Panc1 (cell line): ENCODE results near the gene DTNBP1. TPM values are rescaled to one million over a fixed set of nuclear protein-coding genes. Genes with fewer than 3 reads are reported as not detected.

ENCODE experiments used
- ATAC-seq: fragments of 200-7000 bp; cut with Tn5 transposase; 2 replicates; pipeline ENCODE4 v1.9.1; 2020; ENCODE audit warnings: mild to moderate bottlenecking, moderate library complexity
- BruUV-seq: library from RNA; stranded (reverse); fragments of 400-500 nt; replicated peaks from 2 replicates; lab custom pipeline; 2021; lab: Mats Ljungman, UMichigan
- CTCF ChIA-PET: fragments of 300-600 bp; sonication (Branson Sonifier 250); formaldehyde crosslinking; loops from one replicate; lab custom pipeline; 2022; ENCODE audit warnings: antibody characterized with exemption; lab: Charles Lee
- POLR2A ChIA-PET: fragments of 300-600 bp; sonication (Branson Sonifier 250); formaldehyde crosslinking; loops from one replicate; lab custom pipeline; 2022; ENCODE audit warnings: antibody characterized with exemption; lab: Charles Lee
- DNase-seq: peaks from one replicate; pipeline ENCODE4 v3.0.0-alpha.2; 2010; ENCODE audit warnings: low read depth, low spot score
- H3K27ac ChIP-seq: 2 replicates; pipeline ENCODE4 v1.5.1; 2011; ENCODE audit warnings: mild to moderate bottlenecking, low read length, inconsistent platforms
- H3K27me3 ChIP-seq: fragments of 200-500 bp; sonication (Bioruptor generic); 2 replicates; pipeline ENCODE4 v1.6.0; 2014; ENCODE audit warnings: low read length, inconsistent platforms; ENCODE audit not compliant: control insufficient read depth, insufficient read depth
- H3K36me3 ChIP-seq: fragments of 200-500 bp; sonication (Bioruptor generic); 2 replicates; pipeline ENCODE4 v1.5.1; 2014; ENCODE audit warnings: inconsistent platforms, mild to moderate bottlenecking, low read length, moderate library complexity; ENCODE audit not compliant: control insufficient read depth, insufficient read depth
- H3K4me1 ChIP-seq: 2 replicates; pipeline ENCODE4 v1.5.1; 2011; ENCODE audit warnings: inconsistent platforms, mild to moderate bottlenecking, low read length, moderate library complexity; ENCODE audit not compliant: control insufficient read depth, insufficient read depth
- H3K4me3 ChIP-seq, 2 experiments: 2 replicates each; pipeline ENCODE4 v1.5.1; 2011 to 2012; ENCODE audit warnings: low read depth in 2 of 2, low read length in 2 of 2, mild to moderate bottlenecking in 2 of 2, inconsistent platforms in 1 of 2, moderate library complexity in 1 of 2
- H3K9me3 ChIP-seq: fragments of 200-500 bp; sonication (Bioruptor generic); 2 replicates; pipeline ENCODE4 v1.5.1; 2014; ENCODE audit warnings: low read depth, mild to moderate bottlenecking, inconsistent platforms, low read length, moderate library complexity; ENCODE audit not compliant: control insufficient read depth, insufficient read depth
- POLR2AphosphoS5 ChIP-seq: IDR thresholded peaks from 2 replicates; pipeline ENCODE4 v1.6.1; 2012; ENCODE audit warnings: mild to moderate bottlenecking, low read depth, low read length, moderate library complexity
- SIN3A ChIP-seq: IDR thresholded peaks from 2 replicates; pipeline ENCODE4 v1.6.1; 2012; ENCODE audit warnings: low read depth, mild to moderate bottlenecking, low read length, moderate library complexity, borderline replicate concordance; ENCODE audit not compliant: insufficient read depth
- TCF7L2 ChIP-seq: IDR thresholded peaks from 2 replicates; pipeline ENCODE4 v1.6.1; 2011; ENCODE audit warnings: mild to moderate bottlenecking, low read depth, low read length, inconsistent platforms
- in situ Hi-C: cut with HindIII; loops from 2 replicates; pipeline ENCODE4 v1.10.0; 2016; ENCODE audit warnings: low sequenced_read_pairs, low pct_unique_long_range_greater_than_20kb
- intact Hi-C: fragments of 100-400 bp; cut with micrococcal nuclease; formaldehyde crosslinking; loops from one replicate; pipeline ENCODE4 v1.10.0; 2022; ENCODE audit not compliant: unreplicated experiment
- total RNA-seq: library from RNA; stranded (reverse); gene quantifications from one replicate; pipeline ENCODE4 v1.2.1, GENCODE V29; 2021; ENCODE audit not compliant: unreplicated experiment
- TF ChIP-seq, protein P1 (sequence below), 2 experiments: IDR thresholded peaks; 2 replicates each; pipeline ENCODE4 v1.6.1; 2011 to 2012; ENCODE audit warnings: low read depth in 2 of 2, control low read depth in 1 of 2, low read length in 1 of 2, mild to moderate bottlenecking in 1 of 2, moderate library complexity in 1 of 2; ENCODE audit not compliant: insufficient read depth in 1 of 2
- TF ChIP-seq, protein P2 (sequence below): fragments of 450-650 bp; IDR thresholded peaks from 2 replicates; pipeline ENCODE4 v1.5.1; 2017; ENCODE audit warnings: mild to moderate bottlenecking

Gene DTNBP1
- total RNA-seq, 1 experiment from 2014 or later: 29.3 TPM

DNA sequence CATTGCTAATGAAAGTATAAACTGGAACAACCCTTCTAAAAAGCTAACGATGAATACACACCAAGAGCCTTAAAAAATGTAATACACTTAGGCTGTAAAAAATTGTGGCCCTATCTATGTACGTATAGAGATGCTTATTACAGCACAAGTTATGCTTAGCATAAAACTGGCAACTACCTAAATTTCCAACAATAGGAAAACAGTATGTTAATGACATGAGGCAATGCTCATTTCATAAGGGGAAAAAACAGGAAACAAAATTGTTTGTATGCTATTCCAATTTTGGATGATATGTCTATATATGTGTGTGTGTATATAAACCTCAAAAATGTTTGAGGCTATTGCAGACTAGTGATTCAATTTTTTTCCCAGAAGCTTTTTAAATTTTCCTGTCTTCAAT, 82.5 kb downstream of the DTNBP1 start:
- Histone ChIP-seq H3K9me3 (no peaks in the 10 kb centered on the region), H3K27ac (no peak overlapping the region), H3K27me3 (no peaks in the 10 kb centered on the region), H3K4me3 (no peak overlapping the region), H3K36me3 (no peaks in the 10 kb centered on the region), H3K4me1 (no peaks in the 10 kb centered on the region)
- ChIA-PET POLR2A (no interaction called here), CTCF (no interaction called here)
- ATAC-seq (no peak), DNase-seq (no peak)
- TF ChIP-seq POLR2AphosphoS5: no peak
- in situ Hi-C loops (no loop called here), intact Hi-C loops (no loop called here)
- no TSS peak for BruUV-seq

DNA sequence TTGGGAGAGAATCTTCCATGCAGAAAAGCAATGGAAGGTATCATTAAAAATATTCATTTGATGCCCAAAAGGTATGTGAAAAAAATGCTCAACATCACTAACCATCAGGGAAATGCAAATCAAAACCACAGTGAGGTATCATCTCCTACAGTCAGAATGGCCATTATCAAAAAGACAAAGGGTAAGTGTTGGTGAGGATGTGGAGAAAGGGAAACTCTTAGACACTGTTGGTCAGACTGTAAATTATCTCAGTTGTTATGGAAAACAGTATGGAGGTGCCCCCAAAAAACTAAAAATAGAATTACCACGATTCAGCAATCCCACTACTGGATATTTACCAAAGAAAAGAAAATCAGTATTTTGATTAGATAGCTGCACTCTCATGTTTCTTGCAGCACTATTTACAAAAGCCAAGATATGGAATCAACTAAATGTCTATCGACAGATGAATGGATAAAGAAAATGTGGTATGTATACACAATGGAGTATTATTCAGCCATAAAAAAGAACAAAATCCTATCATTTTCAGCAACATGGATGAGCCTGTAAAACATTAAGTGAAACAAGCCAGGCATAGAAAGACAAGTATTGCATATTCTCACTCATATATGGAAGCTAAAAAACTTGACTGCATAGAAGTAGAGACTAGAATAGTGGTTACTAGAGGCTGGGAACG, 84.0 kb downstream of the DTNBP1 start:
- Histone ChIP-seq H3K27me3 (no peaks in the 10 kb centered on the region), H3K9me3 (no peaks in the 10 kb centered on the region), H3K36me3 (no peaks in the 10 kb centered on the region), H3K27ac (no peak overlapping the region), H3K4me3 (no peak overlapping the region), H3K4me1 (no peaks in the 10 kb centered on the region)
- intact Hi-C loops: no loop called here
- ChIA-PET CTCF (no interaction called here), POLR2A (no interaction called here)
- DNase-seq: no peak
- in situ Hi-C loops: no loop called here
- BruUV-seq: no TSS peak
- TF ChIP-seq, protein P1, sequence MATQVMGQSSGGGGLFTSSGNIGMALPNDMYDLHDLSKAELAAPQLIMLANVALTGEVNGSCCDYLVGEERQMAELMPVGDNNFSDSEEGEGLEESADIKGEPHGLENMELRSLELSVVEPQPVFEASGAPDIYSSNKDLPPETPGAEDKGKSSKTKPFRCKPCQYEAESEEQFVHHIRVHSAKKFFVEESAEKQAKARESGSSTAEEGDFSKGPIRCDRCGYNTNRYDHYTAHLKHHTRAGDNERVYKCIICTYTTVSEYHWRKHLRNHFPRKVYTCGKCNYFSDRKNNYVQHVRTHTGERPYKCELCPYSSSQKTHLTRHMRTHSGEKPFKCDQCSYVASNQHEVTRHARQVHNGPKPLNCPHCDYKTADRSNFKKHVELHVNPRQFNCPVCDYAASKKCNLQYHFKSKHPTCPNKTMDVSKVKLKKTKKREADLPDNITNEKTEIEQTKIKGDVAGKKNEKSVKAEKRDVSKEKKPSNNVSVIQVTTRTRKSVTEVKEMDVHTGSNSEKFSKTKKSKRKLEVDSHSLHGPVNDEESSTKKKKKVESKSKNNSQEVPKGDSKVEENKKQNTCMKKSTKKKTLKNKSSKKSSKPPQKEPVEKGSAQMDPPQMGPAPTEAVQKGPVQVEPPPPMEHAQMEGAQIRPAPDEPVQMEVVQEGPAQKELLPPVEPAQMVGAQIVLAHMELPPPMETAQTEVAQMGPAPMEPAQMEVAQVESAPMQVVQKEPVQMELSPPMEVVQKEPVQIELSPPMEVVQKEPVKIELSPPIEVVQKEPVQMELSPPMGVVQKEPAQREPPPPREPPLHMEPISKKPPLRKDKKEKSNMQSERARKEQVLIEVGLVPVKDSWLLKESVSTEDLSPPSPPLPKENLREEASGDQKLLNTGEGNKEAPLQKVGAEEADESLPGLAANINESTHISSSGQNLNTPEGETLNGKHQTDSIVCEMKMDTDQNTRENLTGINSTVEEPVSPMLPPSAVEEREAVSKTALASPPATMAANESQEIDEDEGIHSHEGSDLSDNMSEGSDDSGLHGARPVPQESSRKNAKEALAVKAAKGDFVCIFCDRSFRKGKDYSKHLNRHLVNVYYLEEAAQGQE (IDR thresholded peaks at IDR 0.05; ENCODE audit: insufficient read depth in 1 of 2, low read depth in 2 of 2, low read length in 1 of 2): no peak
- TF ChIP-seq, protein P2, sequence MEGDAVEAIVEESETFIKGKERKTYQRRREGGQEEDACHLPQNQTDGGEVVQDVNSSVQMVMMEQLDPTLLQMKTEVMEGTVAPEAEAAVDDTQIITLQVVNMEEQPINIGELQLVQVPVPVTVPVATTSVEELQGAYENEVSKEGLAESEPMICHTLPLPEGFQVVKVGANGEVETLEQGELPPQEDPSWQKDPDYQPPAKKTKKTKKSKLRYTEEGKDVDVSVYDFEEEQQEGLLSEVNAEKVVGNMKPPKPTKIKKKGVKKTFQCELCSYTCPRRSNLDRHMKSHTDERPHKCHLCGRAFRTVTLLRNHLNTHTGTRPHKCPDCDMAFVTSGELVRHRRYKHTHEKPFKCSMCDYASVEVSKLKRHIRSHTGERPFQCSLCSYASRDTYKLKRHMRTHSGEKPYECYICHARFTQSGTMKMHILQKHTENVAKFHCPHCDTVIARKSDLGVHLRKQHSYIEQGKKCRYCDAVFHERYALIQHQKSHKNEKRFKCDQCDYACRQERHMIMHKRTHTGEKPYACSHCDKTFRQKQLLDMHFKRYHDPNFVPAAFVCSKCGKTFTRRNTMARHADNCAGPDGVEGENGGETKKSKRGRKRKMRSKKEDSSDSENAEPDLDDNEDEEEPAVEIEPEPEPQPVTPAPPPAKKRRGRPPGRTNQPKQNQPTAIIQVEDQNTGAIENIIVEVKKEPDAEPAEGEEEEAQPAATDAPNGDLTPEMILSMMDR: no peak
- TF ChIP-seq POLR2AphosphoS5 (no peak), TCF7L2 (no peak), SIN3A (no peak)
- ATAC-seq: no peak

DNA sequence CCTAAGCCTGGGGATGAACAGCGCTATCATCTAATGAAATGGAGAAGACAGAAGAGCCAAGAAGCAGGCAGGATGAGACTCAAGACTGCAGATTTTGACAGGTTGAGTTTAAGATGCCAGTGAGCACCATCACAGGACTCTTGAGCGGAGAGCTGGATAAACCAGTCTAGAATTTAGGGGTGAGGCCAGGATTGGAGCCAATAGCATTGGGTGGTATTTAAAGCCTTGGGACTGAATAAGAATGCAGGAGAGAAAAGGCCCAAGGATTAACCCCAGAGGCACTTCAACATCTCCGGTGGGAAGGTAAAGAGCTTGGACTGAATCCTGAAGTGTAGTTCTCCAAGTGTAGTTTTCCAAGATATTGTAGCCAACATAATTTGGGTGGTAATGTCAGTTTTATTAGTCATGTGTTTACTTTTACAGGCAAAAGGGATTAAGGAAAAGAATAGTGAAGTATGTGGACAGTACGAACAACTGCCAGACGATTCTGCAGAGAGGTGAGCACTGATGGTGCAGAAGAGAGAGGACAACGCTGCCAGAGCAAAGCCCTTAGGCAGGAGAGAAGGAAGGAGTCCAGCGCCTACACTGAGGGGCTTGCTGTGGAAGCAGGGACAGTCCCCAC, 85.2 kb downstream of the DTNBP1 start:
- TF ChIP-seq, protein P2: no peak
- TF ChIP-seq TCF7L2: no peak
- TF ChIP-seq SIN3A: no peak
- TF ChIP-seq POLR2AphosphoS5: no peak
- TF ChIP-seq, protein P1 (IDR thresholded peaks at IDR 0.05; ENCODE audit: insufficient read depth in 1 of 2, low read depth in 2 of 2, low read length in 1 of 2): no peak
- Histone ChIP-seq H3K9me3 (no peaks in the 10 kb centered on the region), H3K27me3 (no peaks in the 10 kb centered on the region), H3K4me1 (no peaks in the 10 kb centered on the region), H3K36me3 (no peaks in the 10 kb centered on the region), H3K4me3 (no peak overlapping the region), H3K27ac (no peak overlapping the region)
- ChIA-PET CTCF (no interaction called here), POLR2A (no interaction called here)
- no TSS peak for BruUV-seq
- in situ Hi-C loops: no loop called here
- ATAC-seq (no peak), DNase-seq (no peak)
- intact Hi-C loops: no loop called here
